Esophagus squamous epithelium (tissue), 4 donors: ENCODE data around the gene CTDSPL.

Source experiments
- CTCF ChIP-seq, 6 experiments: fragments of 450-650 bp in 4 of 6; fragments of 200-600 bp in 2 of 6; sonication (generic) in 2 of 6; IDR thresholded peaks; one replicate each; pipeline ENCODE4 v1.5.1; 2016 to 2019; ENCODE audit warnings: antibody characterized with exemption in 6 of 6, mild to moderate bottlenecking in 4 of 6, moderate library complexity in 4 of 6
- POLR2A ChIP-seq, 4 donors: fragments of 450-650 bp; IDR thresholded peaks; one replicate each; pipeline ENCODE4 v1.6.1; 2017; ENCODE audit warnings: antibody characterized with exemption in 4 of 4, mild to moderate bottlenecking in 4 of 4, moderate library complexity in 3 of 4

- TF ChIP-seq CTCF (IDR thresholded peaks at IDR 0.05) (no peak), POLR2A (IDR thresholded peaks at IDR 0.05) (no peak)
These were observed 127.3 kb downstream of the CTDSPL start for GRCh38 chr3:37988931-37989525.
